Testis (tissue), 3 donors: ENCODE measurements around the gene SLC12A2. TPM values are rescaled to one million over a fixed set of nuclear protein-coding genes. Genes with fewer than 3 reads are reported as not detected.

Source experiments
- DNase-seq: peaks from one replicate; pipeline ENCODE4 v3.0.0-alpha.2; 2019
- H3K27ac ChIP-seq, 2 donors: fragments of 200-600 bp; sonication (generic); one replicate each; pipeline ENCODE4 v1.5.1; 2019
- H3K27me3 ChIP-seq: fragments of 200-600 bp; sonication (generic); one replicate; pipeline ENCODE4 v1.5.1; 2019
- H3K36me3 ChIP-seq: fragments of 200-600 bp; sonication (generic); one replicate; pipeline ENCODE4 v1.5.1; 2017; ENCODE audit warnings: low read depth; ENCODE audit errors: missing control alignments
- H3K4me1 ChIP-seq: fragments of 200-600 bp; sonication (generic); one replicate; pipeline ENCODE4 v1.5.1; 2019
- H3K4me3 ChIP-seq, 2 donors: fragments of 200-600 bp; sonication (generic); one replicate each; pipeline ENCODE4 v1.5.1; 2017 to 2019
- H3K9me3 ChIP-seq: fragments of 200-600 bp; sonication (generic); one replicate; pipeline ENCODE4 v1.5.1; 2017
- CTCF ChIP-seq, 3 experiments: fragments of 450-650 bp in 2 of 3; fragments of 200-600 bp in 1 of 3; sonication (generic) in 1 of 3; IDR thresholded peaks; one replicate each; pipeline ENCODE4 v1.5.1; 2016 to 2019; ENCODE audit warnings: antibody characterized with exemption in 3 of 3, mild to moderate bottlenecking in 2 of 3, moderate library complexity in 1 of 3
- POLR2A ChIP-seq: fragments of 450-650 bp; IDR thresholded peaks from one replicate; pipeline ENCODE4 v1.6.1; 2017; ENCODE audit warnings: antibody characterized with exemption, mild to moderate bottlenecking, moderate library complexity
- WGBS, 2 donors: methylation state at CpG; one replicate each; pipeline ENCODE4 v1.1.5; 2018; 5-methylcytosine and 5-hydroxymethylcytosine counted together
- intact Hi-C: fragments of 100-400 bp; cut with DNase I; formaldehyde crosslinking; loops from one replicate; pipeline ENCODE4 v1.15.1; 2023; ENCODE audit warnings: low total_unique reads
- polyA plus RNA-seq: library from polyadenylated mRNA; stranded (reverse); fragments of 350-450 nt; fragmentation: Illumina TruSeq; extraction: RNeasy Lipid Tissue Mini Kit (QIAGEN cat#74804); gene quantifications from one replicate; pipeline ENCODE4 v1.2.3, GENCODE V29; 2014; ENCODE audit warnings: low read depth, low replicate concordance; ENCODE audit not compliant: insufficient read depth
- total RNA-seq, 2 donors: library from RNA; depleted of rRNA; stranded (reverse); fragments of >200 nt; gene quantifications; one replicate each; pipeline ENCODE4 v1.2.3, GENCODE V29; 2016

Gene SLC12A2
- total and polyA plus RNA-seq, 3 donors from 2014 or later: 27.8 to 40.3 (median 33.0) TPM

GRCh38 chr5:128109766-128110165 is 26.2 kb downstream of the SLC12A2 start:
- WGBS, 2 donors: 86 to 92% methylated on average over 1 of the region's 1 CpG

GRCh38 chr5:128111818-128112448 is 28.4 kb downstream of the SLC12A2 start:
- no peak for DNase-seq
- intact Hi-C loops: no loop called here
- no peak overlapping the region for H3K4me3 ChIP-seq
- H3K36me3 ChIP-seq: no peaks in the 10 kb centered on the region
- H3K9me3 ChIP-seq: no peaks in the 10 kb centered on the region
- H3K27ac ChIP-seq: no peak overlapping the region
- TF ChIP-seq CTCF (IDR thresholded peaks at IDR 0.05): no peak
- no peaks in the 10 kb centered on the region for H3K4me1 ChIP-seq
- H3K27me3 ChIP-seq: no peaks in the 10 kb centered on the region
- WGBS, 2 donors: 85 to 90% methylated on average over 2 of the region's 2 CpGs

More at GRCh38 chr5:128109766-128110165, 26.2 kb downstream of the SLC12A2 start:
- no peak overlapping the region for H3K4me3 ChIP-seq
- no peaks in the 10 kb centered on the region for H3K9me3 ChIP-seq
- H3K36me3 ChIP-seq: no peaks in the 10 kb centered on the region
- no peaks in the 10 kb centered on the region for H3K27me3 ChIP-seq
- DNase-seq: no peak
- TF ChIP-seq POLR2A: no peak
- no peak for TF ChIP-seq CTCF (IDR thresholded peaks at IDR 0.05)
- intact Hi-C loops: no loop called here
- H3K4me1 ChIP-seq: no peaks in the 10 kb centered on the region
- H3K27ac ChIP-seq: no peak overlapping the region

- DNase-seq: no peak
- no peaks in the 10 kb centered on the region for H3K27me3 ChIP-seq
- H3K27ac ChIP-seq: no peak overlapping the region
- no peaks in the 10 kb centered on the region for H3K36me3 ChIP-seq
- H3K4me1 ChIP-seq: no peaks in the 10 kb centered on the region
- no peak for TF ChIP-seq POLR2A
- TF ChIP-seq CTCF (IDR thresholded peaks at IDR 0.05): no peak
- H3K9me3 ChIP-seq: no peaks in the 10 kb centered on the region
- intact Hi-C loops: no loop called here
- WGBS, 2 donors: 89 to 98% methylated on average over 3 of the region's 3 CpGs
- no peak overlapping the region for H3K4me3 ChIP-seq
Measured at GRCh38 chr5:128116445-128116844, 32.9 kb downstream of the SLC12A2 start.

GRCh38 chr5:128118214-128118613 is 34.6 kb downstream of the SLC12A2 start:
- TF ChIP-seq CTCF (IDR thresholded peaks at IDR 0.05): no peak
- no peak for TF ChIP-seq POLR2A
- H3K27me3 ChIP-seq: no peaks in the 10 kb centered on the region
- no peak overlapping the region for H3K27ac ChIP-seq
- no peaks in the 10 kb centered on the region for H3K36me3 ChIP-seq
- 97 to 98% methylated on average over 2 of the region's 2 CpGs for WGBS, 2 donors
- no peaks in the 10 kb centered on the region for H3K9me3 ChIP-seq
- intact Hi-C loops: no loop called here
- H3K4me1 ChIP-seq: no peaks in the 10 kb centered on the region
- H3K4me3 ChIP-seq: no peak overlapping the region
- no peak for DNase-seq

GRCh38 chr5:128121651-128122050 is 38.1 kb downstream of the SLC12A2 start:
- no peak overlapping the region for H3K27ac ChIP-seq
- H3K27me3 ChIP-seq: no peaks in the 10 kb centered on the region
- no peak for DNase-seq
- H3K36me3 ChIP-seq: no peaks in the 10 kb centered on the region
- H3K4me3 ChIP-seq: no peak overlapping the region
- TF ChIP-seq POLR2A (no peak), CTCF (IDR thresholded peaks at IDR 0.05) (no peak)
- H3K9me3 ChIP-seq: no peaks in the 10 kb centered on the region
- H3K4me1 ChIP-seq: no peaks in the 10 kb centered on the region
- 68 to 71% methylated on average over 4 of the region's 4 CpGs for WGBS, 2 donors
- intact Hi-C loops: no loop called here
